Keratinocyte (primary cell): ENCODE measurements around the gene PLAAT5. TPM values are rescaled to one million over a fixed set of nuclear protein-coding genes. Genes with fewer than 3 reads are reported as not detected.

ENCODE experiments used
- DNase-seq: peaks from one replicate; pipeline ENCODE4 v3.0.0-alpha.2; 2011; ENCODE audit warnings: low read depth, missing footprints, low spot score
- FAIRE-seq: peaks from 2 replicates; lab custom pipeline; 2011; peaks lifted over from hg19 to GRCh38; lab: Jason Lieb, UNC
- H2AFZ ChIP-seq: 2 replicates; pipeline ENCODE4 v1.6.0; 2012; ENCODE audit warnings: low read length, control low read depth, inconsistent platforms; ENCODE audit not compliant: control insufficient read depth
- H3K27ac ChIP-seq: 2 replicates; pipeline ENCODE4 v1.5.1; 2011; ENCODE audit warnings: low read length; ENCODE audit not compliant: control insufficient read depth, insufficient read depth
- H3K27me3 ChIP-seq: 3 replicates; pipeline ENCODE4 v1.6.0; 2011; ENCODE audit warnings: low read length; ENCODE audit not compliant: control insufficient read depth, insufficient read depth; ENCODE audit errors: extremely low read depth
- H3K36me3 ChIP-seq, 2 experiments: 2 replicates in 1 of 2; 3 replicates in 1 of 2; pipeline ENCODE4 v1.5.1; 2011; ENCODE audit warnings: low read length in 2 of 2, mild to moderate bottlenecking in 1 of 2; ENCODE audit not compliant: control insufficient read depth in 2 of 2, insufficient read depth in 2 of 2; ENCODE audit errors: extremely low read depth in 1 of 2
- H3K4me1 ChIP-seq: 3 replicates; pipeline ENCODE4 v1.5.1; 2011; ENCODE audit warnings: low read length; ENCODE audit not compliant: control insufficient read depth, insufficient read depth; ENCODE audit errors: extremely low read depth
- H3K4me2 ChIP-seq: 3 replicates; pipeline ENCODE4 v1.6.0; 2011; ENCODE audit warnings: low read depth, low read length; ENCODE audit not compliant: control insufficient read depth, insufficient read depth; ENCODE audit errors: extremely low read depth
- H3K4me3 ChIP-seq, 3 experiments: fragments of 200-600 bp in 1 of 3; sonication (generic) in 1 of 3; 2 replicates in 2 of 3; 3 replicates in 1 of 3; pipeline ENCODE4 v1.5.1; 2011 to 2016; ENCODE audit warnings: low read length in 3 of 3, mild to moderate bottlenecking in 3 of 3, control low read depth in 2 of 3, inconsistent platforms in 1 of 3, low read depth in 1 of 3, mixed read lengths in 1 of 3, mixed run types in 1 of 3, moderate library complexity in 1 of 3; ENCODE audit not compliant: control insufficient read depth in 2 of 3, insufficient read depth in 2 of 3; ENCODE audit errors: extremely low read depth in 1 of 3
- H3K79me2 ChIP-seq: 2 replicates; pipeline ENCODE4 v1.6.0; 2012; ENCODE audit warnings: low read length; ENCODE audit not compliant: control insufficient read depth, insufficient read depth
- H3K9ac ChIP-seq: 3 replicates; pipeline ENCODE4 v1.6.0; 2011; ENCODE audit warnings: low read length; ENCODE audit not compliant: control insufficient read depth, insufficient read depth; ENCODE audit errors: extremely low read depth
- H3K9me1 ChIP-seq: 3 replicates; pipeline ENCODE4 v1.6.0; 2011; ENCODE audit warnings: low read length; ENCODE audit not compliant: control insufficient read depth, insufficient read depth; ENCODE audit errors: extremely low read depth
- H3K9me3 ChIP-seq: 2 replicates; pipeline ENCODE4 v1.5.1; 2012; ENCODE audit warnings: low read depth, low read length; ENCODE audit not compliant: control insufficient read depth
- H4K20me1 ChIP-seq: 3 replicates; pipeline ENCODE4 v1.6.0; 2011; ENCODE audit warnings: low read length; ENCODE audit not compliant: control insufficient read depth, insufficient read depth; ENCODE audit errors: extremely low read depth
- EZH2 ChIP-seq: IDR thresholded peaks from one replicate; pipeline ENCODE4 v1.6.1; 2012; ENCODE audit warnings: inconsistent platforms, mild to moderate bottlenecking, low read length, moderate library complexity
- dilution Hi-C: fragments of 300-500 bp; cut with MboI; formaldehyde crosslinking; loops from one replicate; pipeline ENCODE4 v1.7.0; 2020; ENCODE audit warnings: low sequenced_read_pairs; ENCODE audit not compliant: extremely low pct_ligation_motif_present
- polyA plus RNA-seq, 5 experiments: library from polyadenylated mRNA; depleted of rRNA in 3 of 5; stranded (reverse) in 3 of 5; stranded (forward) in 1 of 5; unstranded in 1 of 5; fragments of >200 nt; gene quantifications; 1 replicate in 1 of 5; 2 replicates in 3 of 5; 3 replicates in 1 of 5; pipeline versions ENCODE4 v1.2.1 to v1.2.3, GENCODE V29; 2011 to 2012; ENCODE audit warnings: missing spikeins in 2 of 5, low read depth in 1 of 5, low replicate concordance in 1 of 5
- TF ChIP-seq, protein P1 (sequence below), 3 experiments: IDR thresholded peaks in 1 of 3; conservative IDR thresholded peaks in 1 of 3; optimal IDR thresholded peaks in 1 of 3; 2 replicates in 2 of 3; 3 replicates in 1 of 3; pipeline versions ENCODE3 to v1.5.1; 2011; ENCODE audit warnings: low read length in 3 of 3, mild to moderate bottlenecking in 3 of 3, moderate library complexity in 2 of 3, control low read depth in 1 of 3, inconsistent platforms in 1 of 3; ENCODE audit not compliant: insufficient read depth in 2 of 3; ENCODE audit errors: extremely low read depth in 1 of 3

Gene PLAAT5
- polyA plus RNA-seq, 1 donor (not counting 4 experiments of a cell fraction or from before 2014, with no cell fraction given): not detected

DNA sequence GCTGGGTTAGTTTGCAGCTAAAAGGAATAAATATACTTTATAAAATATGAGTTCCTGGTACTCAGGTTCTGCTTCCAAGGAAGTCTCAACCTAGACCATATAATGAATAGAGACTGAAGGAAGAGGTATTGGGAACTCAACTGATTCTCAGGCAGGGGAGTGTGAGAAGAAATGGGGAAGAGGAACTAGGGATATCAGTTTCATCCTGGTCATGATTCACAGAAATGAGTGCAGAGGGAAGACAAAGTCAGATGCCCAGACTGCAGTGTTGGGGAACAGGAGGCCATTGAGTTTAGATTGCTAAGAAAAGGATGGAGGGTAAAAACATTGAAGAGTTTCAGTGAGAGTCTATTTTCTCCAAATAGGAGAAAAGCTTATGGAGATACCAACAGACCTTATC is 28.8 kb downstream of the PLAAT5 start:
- dilution Hi-C loops: no loop called here
- Histone ChIP-seq H3K9me1 (no peaks in the 10 kb centered on the region), H3K4me3 (no peak overlapping the region), H3K4me1 (no peaks in the 10 kb centered on the region), H4K20me1 (no peaks in the 10 kb centered on the region), H3K9ac (no peak overlapping the region), H3K4me2 (no peak overlapping the region), H3K36me3 (no peaks in the 10 kb centered on the region), H3K27ac (no peak overlapping the region), H3K9me3 (no peaks in the 10 kb centered on the region), H2AFZ (no peak overlapping the region), H3K27me3 (peaks cover 3% of the 10 kb centered on the region), H3K79me2 (no peaks in the 10 kb centered on the region)
- FAIRE-seq (no peak), DNase-seq (no peak)
- no peak for TF ChIP-seq EZH2
- TF ChIP-seq, protein P1, sequence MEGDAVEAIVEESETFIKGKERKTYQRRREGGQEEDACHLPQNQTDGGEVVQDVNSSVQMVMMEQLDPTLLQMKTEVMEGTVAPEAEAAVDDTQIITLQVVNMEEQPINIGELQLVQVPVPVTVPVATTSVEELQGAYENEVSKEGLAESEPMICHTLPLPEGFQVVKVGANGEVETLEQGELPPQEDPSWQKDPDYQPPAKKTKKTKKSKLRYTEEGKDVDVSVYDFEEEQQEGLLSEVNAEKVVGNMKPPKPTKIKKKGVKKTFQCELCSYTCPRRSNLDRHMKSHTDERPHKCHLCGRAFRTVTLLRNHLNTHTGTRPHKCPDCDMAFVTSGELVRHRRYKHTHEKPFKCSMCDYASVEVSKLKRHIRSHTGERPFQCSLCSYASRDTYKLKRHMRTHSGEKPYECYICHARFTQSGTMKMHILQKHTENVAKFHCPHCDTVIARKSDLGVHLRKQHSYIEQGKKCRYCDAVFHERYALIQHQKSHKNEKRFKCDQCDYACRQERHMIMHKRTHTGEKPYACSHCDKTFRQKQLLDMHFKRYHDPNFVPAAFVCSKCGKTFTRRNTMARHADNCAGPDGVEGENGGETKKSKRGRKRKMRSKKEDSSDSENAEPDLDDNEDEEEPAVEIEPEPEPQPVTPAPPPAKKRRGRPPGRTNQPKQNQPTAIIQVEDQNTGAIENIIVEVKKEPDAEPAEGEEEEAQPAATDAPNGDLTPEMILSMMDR (optimal IDR thresholded peaks at IDR 0.05 in 1 of 3, IDR thresholded peaks at IDR 0.05 in 1 of 3, conservative IDR thresholded peaks at IDR 0.05 in 1 of 3; ENCODE audit: extremely low read depth in 1 of 3, insufficient read depth in 2 of 3, low read length in 3 of 3): no peak

DNA sequence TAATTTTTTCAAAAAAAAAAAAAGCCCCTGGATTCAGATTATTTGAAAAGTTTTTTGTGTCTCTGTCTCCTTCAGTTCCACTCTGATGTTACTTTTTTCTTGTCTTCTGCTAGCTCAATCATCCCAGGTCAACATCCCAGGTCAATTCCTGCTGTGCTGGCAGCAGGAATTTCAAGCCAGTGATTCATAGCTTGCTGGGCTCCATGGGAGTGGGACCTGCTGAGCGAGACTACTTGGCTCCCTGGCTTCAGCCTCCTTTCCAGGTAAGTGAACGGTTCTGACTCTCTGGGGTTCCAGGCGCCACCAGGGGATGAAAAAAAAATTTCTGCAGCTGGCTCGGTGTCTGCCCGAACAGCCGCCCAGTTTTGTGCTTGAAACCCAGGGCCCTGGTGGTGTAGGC is 31.4 kb downstream of the PLAAT5 start:
- H3K9me1 ChIP-seq: no peaks in the 10 kb centered on the region
- dilution Hi-C loops: no loop called here
- H3K27ac ChIP-seq: no peak overlapping the region
- no peaks in the 10 kb centered on the region for H3K4me1 ChIP-seq
- no peak overlapping the region for H3K4me2 ChIP-seq
- peaks cover 3% of the 10 kb centered on the region for H3K27me3 ChIP-seq
- no peak for TF ChIP-seq EZH2
- TF ChIP-seq, protein P1 (optimal IDR thresholded peaks at IDR 0.05 in 1 of 3, IDR thresholded peaks at IDR 0.05 in 1 of 3, conservative IDR thresholded peaks at IDR 0.05 in 1 of 3; ENCODE audit: extremely low read depth in 1 of 3, insufficient read depth in 2 of 3, low read length in 3 of 3): no peak
- no peak overlapping the region for H2AFZ ChIP-seq
- no peaks in the 10 kb centered on the region for H3K79me2 ChIP-seq
- no peak for FAIRE-seq
- H3K9ac ChIP-seq: no peak overlapping the region
- DNase-seq: no peak
- H3K36me3 ChIP-seq: no peaks in the 10 kb centered on the region
- H3K4me3 ChIP-seq: no peak overlapping the region
- no peaks in the 10 kb centered on the region for H4K20me1 ChIP-seq
- H3K9me3 ChIP-seq: no peaks in the 10 kb centered on the region
